Esophagus muscularis mucosa (tissue), 4 donors: ENCODE measurements around the gene NRP1. TPM values are rescaled to one million over a fixed set of nuclear protein-coding genes. Genes with fewer than 3 reads are reported as not detected.

Source experiments
- DNase-seq: peaks from one replicate; pipeline ENCODE4 v3.0.0-alpha.2; 2017; ENCODE audit errors: extremely low spot score
- H3K27ac ChIP-seq, 4 donors: fragments of 200-600 bp; sonication (generic); replicated peaks in 1 of 4; 1 replicate in 3 of 4; 2 replicates in 1 of 4; pipeline ENCODE4 v1.5.1; 2016 to 2019; ENCODE audit warnings: mild to moderate bottlenecking in 1 of 4
- H3K27me3 ChIP-seq, 4 donors: fragments of 200-600 bp; sonication (generic); one replicate each; pipeline versions ENCODE4 v1.5.1 to v1.6.0; 2016 to 2019
- H3K36me3 ChIP-seq, 4 donors: fragments of 200-600 bp; sonication (generic); one replicate each; pipeline ENCODE4 v1.5.1; 2016 to 2019
- H3K4me1 ChIP-seq, 4 donors: fragments of 200-600 bp; sonication (generic); one replicate each; pipeline ENCODE4 v1.5.1; 2016 to 2019
- H3K4me3 ChIP-seq, 4 donors: fragments of 200-600 bp; sonication (generic); 1 replicate in 2 of 4; 2 replicates in 2 of 4; pipeline ENCODE4 v1.5.1; 2016 to 2019; ENCODE audit warnings: mild to moderate bottlenecking in 4 of 4, moderate library complexity in 1 of 4
- H3K9me3 ChIP-seq, 4 donors: fragments of 200-600 bp; sonication (generic); 1 replicate in 3 of 4; 2 replicates in 1 of 4; pipeline ENCODE4 v1.5.1; 2016 to 2019
- EP300 ChIP-seq: sonication (generic); formaldehyde crosslinking; IDR thresholded peaks from one replicate; pipeline ENCODE4 v1.6.1; 2017; ENCODE audit warnings: antibody characterized with exemption
- POLR2A ChIP-seq: fragments of 450-650 bp; IDR thresholded peaks from one replicate; pipeline ENCODE4 v1.6.1; 2017; ENCODE audit warnings: antibody characterized with exemption, moderate library complexity, mild to moderate bottlenecking, low read depth
- POLR2AphosphoS5 ChIP-seq, 2 donors: sonication (generic); formaldehyde crosslinking; IDR thresholded peaks; one replicate each; pipeline ENCODE4 v1.6.1; 2017; ENCODE audit warnings: antibody characterized with exemption in 2 of 2
- WGBS: methylation state at CpG from one replicate; pipeline ENCODE4 v1.1.5; 2018; 5-methylcytosine and 5-hydroxymethylcytosine counted together
- intact Hi-C: fragments of 100-400 bp; cut with DNase I; formaldehyde crosslinking; loops from one replicate; pipeline ENCODE4 v1.15.1; 2023
- total RNA-seq, 4 donors: library from RNA; depleted of rRNA; stranded (reverse); fragments of >200 nt; gene quantifications; one replicate each; pipeline versions ENCODE4 v1.1.0 to v1.2.1, GENCODE V29; 2016
- TF ChIP-seq, protein P1 (sequence below), 3 experiments: fragments of 200-600 bp in 2 of 3; fragments of 450-650 bp in 1 of 3; sonication (generic) in 2 of 3; IDR thresholded peaks; one replicate each; pipeline ENCODE4 v1.5.1; 2017 to 2019; ENCODE audit warnings: antibody characterized with exemption in 3 of 3, mild to moderate bottlenecking in 2 of 3, moderate library complexity in 1 of 3

NRP1 gene
- total RNA-seq, 4 donors from 2014 or later: 36.5 to 64.4 (median 54.1) TPM

DNA sequence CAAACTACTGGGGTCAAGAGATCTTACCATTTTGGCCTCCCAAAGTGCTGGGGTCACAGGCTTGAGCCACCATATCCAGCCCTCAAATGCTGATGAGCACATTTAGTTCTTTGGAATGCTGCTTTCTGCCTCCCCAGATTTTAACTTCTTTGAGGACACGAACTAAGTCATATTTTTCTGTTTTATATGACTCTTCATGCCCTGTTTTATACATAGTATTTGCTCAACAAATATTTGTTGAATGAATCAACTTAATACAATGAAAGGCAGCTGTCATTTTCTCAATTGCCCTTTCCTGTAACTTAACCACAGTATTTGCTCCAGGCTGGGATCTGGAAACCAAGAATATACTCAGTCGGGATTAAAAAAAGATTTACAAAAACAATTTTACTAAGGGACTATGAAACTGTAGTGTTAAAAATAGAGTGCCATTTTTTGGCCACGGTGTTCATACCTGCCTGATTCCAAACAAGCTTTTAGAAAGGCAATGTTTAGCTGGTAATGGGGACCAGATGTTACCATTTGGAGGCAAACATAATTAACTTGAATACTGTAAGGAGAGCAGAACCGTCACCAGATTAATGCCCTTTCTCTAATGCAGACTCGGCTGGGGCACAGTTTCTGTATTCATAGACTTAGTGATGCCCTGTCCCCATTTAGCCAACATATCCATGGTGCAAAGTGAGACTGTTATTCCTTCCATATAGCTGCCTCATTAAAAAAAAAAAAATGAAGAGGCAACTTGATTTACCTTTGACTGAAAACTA, 117.6 kb downstream of the NRP1 start:
- no peaks in the 10 kb centered on the region for H3K9me3 ChIP-seq
- H3K27me3 ChIP-seq: no peaks in the 10 kb centered on the region
- DNase-seq: no peak
- 49% methylated on average over 5 of the region's 5 CpGs for WGBS
- no peak for TF ChIP-seq POLR2A
- no peak overlapping the region for H3K4me3 ChIP-seq
- intact Hi-C loops: no loop called here
- peak overlapping the region in 1 of 4 donors; percentile 49 for H3K27ac ChIP-seq
- H3K4me1 ChIP-seq: peaks cover 6 to 23% (median 16%) of the 10 kb centered on the region in 4 donors
- peaks cover 3 to 69% (median 45%) of the 10 kb centered on the region in 4 donors for H3K36me3 ChIP-seq

- peaks cover 14 to 28% (median 23%) of the 10 kb centered on the region in 4 donors for H3K4me1 ChIP-seq
- H3K36me3 ChIP-seq: peaks cover 3 to 67% (median 41%) of the 10 kb centered on the region in 4 donors
- DNase-seq: no peak
- peak overlapping the region in 1 of 4 donors; percentile 49 for H3K27ac ChIP-seq
- H3K9me3 ChIP-seq: no peaks in the 10 kb centered on the region
- intact Hi-C loops: no loop called here
- no peaks in the 10 kb centered on the region for H3K27me3 ChIP-seq
- TF ChIP-seq, protein P1, sequence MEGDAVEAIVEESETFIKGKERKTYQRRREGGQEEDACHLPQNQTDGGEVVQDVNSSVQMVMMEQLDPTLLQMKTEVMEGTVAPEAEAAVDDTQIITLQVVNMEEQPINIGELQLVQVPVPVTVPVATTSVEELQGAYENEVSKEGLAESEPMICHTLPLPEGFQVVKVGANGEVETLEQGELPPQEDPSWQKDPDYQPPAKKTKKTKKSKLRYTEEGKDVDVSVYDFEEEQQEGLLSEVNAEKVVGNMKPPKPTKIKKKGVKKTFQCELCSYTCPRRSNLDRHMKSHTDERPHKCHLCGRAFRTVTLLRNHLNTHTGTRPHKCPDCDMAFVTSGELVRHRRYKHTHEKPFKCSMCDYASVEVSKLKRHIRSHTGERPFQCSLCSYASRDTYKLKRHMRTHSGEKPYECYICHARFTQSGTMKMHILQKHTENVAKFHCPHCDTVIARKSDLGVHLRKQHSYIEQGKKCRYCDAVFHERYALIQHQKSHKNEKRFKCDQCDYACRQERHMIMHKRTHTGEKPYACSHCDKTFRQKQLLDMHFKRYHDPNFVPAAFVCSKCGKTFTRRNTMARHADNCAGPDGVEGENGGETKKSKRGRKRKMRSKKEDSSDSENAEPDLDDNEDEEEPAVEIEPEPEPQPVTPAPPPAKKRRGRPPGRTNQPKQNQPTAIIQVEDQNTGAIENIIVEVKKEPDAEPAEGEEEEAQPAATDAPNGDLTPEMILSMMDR (IDR thresholded peaks at IDR 0.05): no peak
- 89% methylated on average over 3 of the region's 3 CpGs for WGBS
- H3K4me3 ChIP-seq: no peak overlapping the region
These were observed 118.8 kb downstream of the NRP1 start for GRCh38 chr10:33215635-33216034.

DNA sequence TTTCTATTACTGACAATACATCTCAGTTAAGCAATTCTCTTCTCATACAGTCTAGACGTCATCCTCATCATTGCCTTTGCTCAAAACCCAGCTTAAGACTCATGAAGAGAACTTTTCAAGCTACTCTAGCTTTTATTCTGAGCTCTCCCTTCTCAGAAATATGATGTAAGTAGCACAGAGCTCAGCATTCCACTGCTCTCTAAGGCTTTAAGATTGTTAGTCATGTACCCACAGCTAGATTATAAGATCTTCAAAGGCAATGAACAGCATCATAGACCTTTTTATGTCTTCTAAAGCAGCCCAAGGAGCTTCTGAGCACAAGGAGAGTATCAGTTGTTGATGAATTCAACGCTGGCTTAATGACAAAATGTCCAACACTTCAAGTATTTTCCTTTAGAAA, 119.3 kb downstream of the NRP1 start:
- no peak overlapping the region for H3K27ac ChIP-seq
- no peak overlapping the region for H3K4me3 ChIP-seq
- DNase-seq: no peak
- TF ChIP-seq, protein P1 (IDR thresholded peaks at IDR 0.05): no peak
- no peak for TF ChIP-seq POLR2AphosphoS5 (IDR thresholded peaks at IDR 0.05)
- no peak for TF ChIP-seq POLR2A
- TF ChIP-seq EP300: no peak
- H3K27me3 ChIP-seq: no peaks in the 10 kb centered on the region
- no peaks in the 10 kb centered on the region for H3K9me3 ChIP-seq
- H3K4me1 ChIP-seq: peaks cover 16 to 28% (median 23%) of the 10 kb centered on the region in 4 donors
- intact Hi-C loops: no loop called here
- WGBS: 63% methylated on average over 2 of the region's 2 CpGs
- H3K36me3 ChIP-seq: peaks cover 3 to 65% (median 41%) of the 10 kb centered on the region in 4 donors

GRCh38 chr10:33214174-33214573, 120.3 kb downstream of the NRP1 start:
- H3K9me3 ChIP-seq: no peaks in the 10 kb centered on the region
- 87% methylated on average over 4 of the region's 4 CpGs for WGBS
- DNase-seq: no peak
- H3K36me3 ChIP-seq: peaks cover 3 to 67% (median 42%) of the 10 kb centered on the region in 4 donors
- TF ChIP-seq, protein P1 (IDR thresholded peaks at IDR 0.05): no peak
- TF ChIP-seq EP300 (no peak), POLR2A (no peak), POLR2AphosphoS5 (IDR thresholded peaks at IDR 0.05) (no peak)
- H3K4me1 ChIP-seq: peaks cover 15 to 32% (median 24%) of the 10 kb centered on the region in 4 donors
- no peak overlapping the region for H3K4me3 ChIP-seq
- peak overlapping the region in 1 of 4 donors; percentile 9 for H3K27ac ChIP-seq
- intact Hi-C loops: no loop called here
- no peaks in the 10 kb centered on the region for H3K27me3 ChIP-seq

DNA sequence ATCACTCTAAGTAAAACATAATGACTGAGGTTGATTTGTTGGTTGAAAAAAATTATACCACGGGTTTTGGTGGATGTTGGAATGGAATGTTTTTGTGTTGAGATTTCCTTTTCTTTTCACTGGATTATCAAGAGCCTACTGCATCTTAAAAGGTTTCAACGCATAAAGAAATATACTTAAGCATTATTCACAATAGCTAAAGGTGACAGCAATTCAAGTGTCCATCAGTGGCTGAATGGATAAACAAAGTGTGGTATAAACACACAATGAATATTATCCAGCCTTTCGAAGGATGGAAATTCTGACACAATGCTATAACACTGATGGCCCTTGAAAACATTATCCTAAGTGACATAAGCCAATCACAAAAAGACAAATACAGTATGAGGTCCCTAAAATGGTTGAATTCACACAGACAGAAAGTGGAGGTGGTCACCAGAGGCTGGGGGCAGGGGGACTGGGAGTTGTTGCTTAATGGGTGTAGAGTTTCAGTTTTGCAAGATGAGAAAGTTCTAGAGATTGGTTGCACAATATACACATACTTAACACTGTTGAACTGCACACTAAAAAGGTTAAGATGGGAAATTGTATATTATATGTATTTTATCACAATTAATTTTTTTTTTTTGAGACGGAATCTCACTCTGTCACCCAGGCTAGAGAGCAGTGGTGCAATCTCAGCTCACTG, 122.3 kb downstream of the NRP1 start:
- no peaks in the 10 kb centered on the region for H3K9me3 ChIP-seq
- H3K4me3 ChIP-seq: no peak overlapping the region
- 84% methylated on average over 4 of the region's 4 CpGs for whole genome bisulfite sequencing
- no peaks in the 10 kb centered on the region for H3K27me3 ChIP-seq
- peaks cover 10 to 72% (median 47%) of the 10 kb centered on the region in 4 donors for H3K36me3 ChIP-seq
- TF ChIP-seq, protein P1 (IDR thresholded peaks at IDR 0.05): no peak
- no peak for DNase-seq
- H3K27ac ChIP-seq: peak overlapping the region in 3 of 4 donors; percentile 24 to 33 (median 27)
- intact Hi-C loops: no loop called here
- H3K4me1 ChIP-seq: peaks cover 15 to 30% (median 23%) of the 10 kb centered on the region in 4 donors
